Smooth muscle cell (in vitro differentiated cells): ENCODE results near the gene POU3F2. TPM values are rescaled to one million over a fixed set of nuclear protein-coding genes. Genes with fewer than 3 reads are reported as not detected.
A peak's percentile ranks its signal among the peaks of the same experiment; 100 is the strongest.

ENCODE experiments used
- DNase-seq: peaks from one replicate; lab custom pipeline; 2025; ENCODE audit not compliant: unreplicated experiment; lab: John Stamatoyannopoulos, UW
- H2AFZ ChIP-seq: fragments of 200-600 bp; sonication (generic); 2 replicates; pipeline ENCODE4 v1.6.0; 2016; ENCODE audit warnings: antibody characterized with exemption, low read depth, mild to moderate bottlenecking
- H3F3A ChIP-seq: fragments of 200-600 bp; sonication (generic); 2 replicates; pipeline ENCODE4 v1.6.0; 2017; ENCODE audit warnings: antibody characterized with exemption, low read depth
- H3K27ac ChIP-seq: fragments of 200-600 bp; sonication (generic); 2 replicates; pipeline ENCODE4 v1.5.1; 2016; ENCODE audit warnings: low read depth, mild to moderate bottlenecking
- H3K27me3 ChIP-seq: fragments of 200-600 bp; sonication (generic); 2 replicates; pipeline ENCODE4 v1.6.1; 2016; ENCODE audit warnings: low read depth, mild to moderate bottlenecking
- H3K36me3 ChIP-seq: fragments of 200-600 bp; sonication (generic); 2 replicates; pipeline ENCODE4 v1.5.1; 2016; ENCODE audit warnings: low read depth
- H3K4me1 ChIP-seq: fragments of 200-600 bp; sonication (generic); 2 replicates; pipeline ENCODE4 v1.5.1; 2016; ENCODE audit warnings: low read depth
- H3K4me2 ChIP-seq: fragments of 200-600 bp; sonication (generic); 2 replicates; pipeline ENCODE4 v1.6.0; 2016; ENCODE audit warnings: mild to moderate bottlenecking
- H3K4me3 ChIP-seq: fragments of 200-600 bp; sonication (generic); 2 replicates; pipeline ENCODE4 v1.5.1; 2016; ENCODE audit warnings: mild to moderate bottlenecking
- H3K79me2 ChIP-seq: fragments of 200-600 bp; sonication (generic); 2 replicates; pipeline ENCODE4 v1.6.0; 2016; ENCODE audit warnings: low read depth, mild to moderate bottlenecking
- H3K9ac ChIP-seq: fragments of 200-600 bp; sonication (generic); 2 replicates; pipeline ENCODE4 v1.6.0; 2016; ENCODE audit warnings: low read depth
- H3K9me3 ChIP-seq: fragments of 200-600 bp; sonication (generic); replicated peaks from 2 replicates; pipeline ENCODE4 v1.5.1; 2016; ENCODE audit warnings: low read depth
- H4K20me1 ChIP-seq: fragments of 200-600 bp; sonication (generic); 2 replicates; pipeline ENCODE4 v1.6.0; 2016; ENCODE audit warnings: low read depth
- WGBS: methylation state at CpG from one replicate; pipeline ENCODE4 v1.1.7; 2016; ENCODE audit warnings: low lambda C conversion rate; 5-methylcytosine and 5-hydroxymethylcytosine counted together
- polyA plus RNA-seq: library from polyadenylated mRNA; unstranded; fragments of >200 nt; fragmentation: Nextera tagmentation; extraction: Ambion mirVana; gene quantifications from 2 replicates; pipeline ENCODE4 v1.2.1, GENCODE V29; 2016
- total RNA-seq: library from RNA; depleted of rRNA; stranded (reverse); fragments of >200 nt; gene quantifications from 2 replicates; pipeline ENCODE4 v1.2.3, GENCODE V29; 2014
- TF ChIP-seq, protein P1 (sequence below): fragments of 200-600 bp; sonication (generic); IDR thresholded peaks from 2 replicates; pipeline ENCODE4 v1.5.1; 2017; ENCODE audit warnings: borderline replicate concordance, mild to moderate bottlenecking, antibody characterized with exemption; ENCODE audit not compliant: insufficient read depth, poor library complexity, severe bottlenecking

Gene POU3F2
- total and polyA plus RNA-seq, 2 experiments from 2014 or later, result not detected

DNA sequence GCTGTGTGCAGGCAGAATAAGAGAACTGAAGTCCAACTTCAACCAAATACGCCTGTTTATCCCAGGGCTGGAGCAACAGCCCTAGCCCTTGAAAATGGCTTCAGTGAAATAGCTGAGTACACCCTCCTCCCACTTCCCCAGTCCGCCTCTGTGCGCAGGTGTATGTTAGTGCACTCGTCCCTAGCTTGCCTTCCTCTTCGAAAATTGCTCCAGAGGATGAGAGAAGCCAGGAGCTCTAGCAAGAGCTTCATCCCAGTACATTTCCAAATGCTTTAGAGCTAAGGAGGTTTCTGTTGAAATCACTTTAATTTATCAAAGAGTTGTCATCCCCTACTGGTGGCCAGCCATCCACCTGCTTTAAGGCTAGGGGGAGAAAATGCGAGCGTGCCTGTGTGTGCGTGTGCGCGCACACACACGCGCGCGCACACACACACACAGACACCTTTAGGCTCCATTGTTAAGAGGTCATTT is 5.4 kb upstream of the POU3F2 start:
- no peaks in the 10 kb centered on the region for H3F3A ChIP-seq
- no peak overlapping the region for H3K4me3 ChIP-seq
- no peak overlapping the region for H3K9ac ChIP-seq
- H3K4me2 ChIP-seq, result no peak overlapping the region
- no peaks in the 10 kb centered on the region for H3K79me2 ChIP-seq
- H2AFZ ChIP-seq, result no peak overlapping the region
- H4K20me1 ChIP-seq, result no peaks in the 10 kb centered on the region
- H3K27me3 ChIP-seq, result peaks cover 100% of the 10 kb centered on the region
- no peak for DNase-seq
- TF ChIP-seq, protein P1, sequence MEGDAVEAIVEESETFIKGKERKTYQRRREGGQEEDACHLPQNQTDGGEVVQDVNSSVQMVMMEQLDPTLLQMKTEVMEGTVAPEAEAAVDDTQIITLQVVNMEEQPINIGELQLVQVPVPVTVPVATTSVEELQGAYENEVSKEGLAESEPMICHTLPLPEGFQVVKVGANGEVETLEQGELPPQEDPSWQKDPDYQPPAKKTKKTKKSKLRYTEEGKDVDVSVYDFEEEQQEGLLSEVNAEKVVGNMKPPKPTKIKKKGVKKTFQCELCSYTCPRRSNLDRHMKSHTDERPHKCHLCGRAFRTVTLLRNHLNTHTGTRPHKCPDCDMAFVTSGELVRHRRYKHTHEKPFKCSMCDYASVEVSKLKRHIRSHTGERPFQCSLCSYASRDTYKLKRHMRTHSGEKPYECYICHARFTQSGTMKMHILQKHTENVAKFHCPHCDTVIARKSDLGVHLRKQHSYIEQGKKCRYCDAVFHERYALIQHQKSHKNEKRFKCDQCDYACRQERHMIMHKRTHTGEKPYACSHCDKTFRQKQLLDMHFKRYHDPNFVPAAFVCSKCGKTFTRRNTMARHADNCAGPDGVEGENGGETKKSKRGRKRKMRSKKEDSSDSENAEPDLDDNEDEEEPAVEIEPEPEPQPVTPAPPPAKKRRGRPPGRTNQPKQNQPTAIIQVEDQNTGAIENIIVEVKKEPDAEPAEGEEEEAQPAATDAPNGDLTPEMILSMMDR, result no peak
- no peak overlapping the region for H3K27ac ChIP-seq
- WGBS, result 3% methylated on average over 14 of the region's 14 CpGs
- H3K4me1 ChIP-seq, result peaks cover 45% of the 10 kb centered on the region
- no peaks in the 10 kb centered on the region for H3K36me3 ChIP-seq
- no peaks in the 10 kb centered on the region for H3K9me3 ChIP-seq

DNA sequence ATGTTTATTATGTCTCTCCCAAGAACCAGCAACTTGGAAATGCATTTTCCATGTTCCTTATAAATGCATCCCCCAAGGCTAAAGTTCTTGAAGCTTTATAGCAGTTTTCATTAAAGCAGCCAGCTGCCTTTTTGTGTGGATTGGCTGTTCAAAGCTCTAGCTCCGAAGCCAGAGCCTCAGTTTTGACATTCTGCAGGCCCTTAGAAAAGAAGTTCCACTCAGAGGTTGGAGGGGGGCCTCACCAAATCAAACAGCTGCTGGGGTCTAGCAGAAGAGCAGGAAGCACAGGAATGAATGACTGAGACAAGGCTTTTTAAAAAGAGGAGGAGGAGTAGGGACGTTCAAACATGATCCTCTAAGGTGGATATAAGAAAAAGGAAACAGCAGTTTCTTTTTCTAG is 4.2 kb upstream of the POU3F2 start:
- H3K27ac ChIP-seq, result no peak overlapping the region
- no peak for DNase-seq
- H3K27me3 ChIP-seq, result peaks cover 97% of the 10 kb centered on the region
- no peaks in the 10 kb centered on the region for H3K79me2 ChIP-seq
- H3K9ac ChIP-seq, result no peak overlapping the region
- no peak overlapping the region for H2AFZ ChIP-seq
- no peak overlapping the region for H3K4me2 ChIP-seq
- H3K9me3 ChIP-seq, result no peaks in the 10 kb centered on the region
- peaks cover 36% of the 10 kb centered on the region for H3K4me1 ChIP-seq
- H3F3A ChIP-seq, result no peaks in the 10 kb centered on the region
- no peaks in the 10 kb centered on the region for H3K36me3 ChIP-seq
- WGBS, result 6% methylated on average over 2 of the region's 2 CpGs
- no peak overlapping the region for H3K4me3 ChIP-seq
- H4K20me1 ChIP-seq, result no peaks in the 10 kb centered on the region
- TF ChIP-seq, protein P1, result no peak

DNA sequence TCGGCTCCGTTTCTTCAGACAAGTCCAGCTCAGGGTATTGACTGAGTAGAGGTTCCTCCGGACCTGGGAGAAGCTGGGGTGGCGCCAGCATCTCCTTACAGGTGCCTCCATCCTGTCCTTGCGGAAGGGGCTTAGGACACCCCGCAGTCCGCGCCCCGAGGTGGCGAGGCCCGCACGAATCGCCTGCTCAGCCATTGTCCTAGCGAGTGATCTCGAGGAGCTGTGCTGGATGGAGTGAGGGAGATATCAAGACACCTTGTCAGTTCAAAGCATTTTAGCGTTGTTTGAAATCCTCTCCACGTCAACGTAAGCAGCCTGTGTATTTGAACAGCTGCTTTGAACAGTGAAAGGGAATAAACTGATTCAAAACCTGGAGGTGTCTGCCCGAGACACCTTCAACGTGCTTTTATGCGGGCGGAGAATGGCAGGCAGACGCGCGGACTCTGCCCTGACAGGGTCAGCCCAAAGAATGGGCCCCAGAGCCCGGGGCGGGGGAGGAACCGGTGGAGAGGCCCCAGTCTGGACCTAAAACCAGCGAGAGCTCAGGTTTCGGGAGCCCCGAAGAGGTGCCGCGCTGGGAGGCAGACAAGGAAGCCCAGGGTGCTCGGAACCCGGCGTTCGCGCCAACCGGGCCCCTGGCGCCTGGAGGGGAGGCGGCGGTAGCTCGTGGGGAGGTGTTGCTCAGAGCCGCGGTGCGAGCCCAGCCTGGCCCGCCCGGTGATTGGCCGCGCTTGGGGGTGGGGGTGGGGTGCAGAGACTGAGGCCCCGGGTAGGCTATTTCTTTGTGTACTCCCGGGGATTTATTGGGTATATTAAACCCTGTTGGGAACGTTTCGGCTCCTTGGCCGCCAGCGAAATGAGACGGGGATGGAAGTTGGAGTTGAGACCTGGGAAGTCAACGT is 3.1 kb upstream of the POU3F2 start:
- Histone ChIP-seq H4K20me1 (no peaks in the 10 kb centered on the region), H3K4me2 (peak overlapping the region; percentile 82), H3K4me3 (peak overlapping the region; percentile 13), H3K36me3 (no peaks in the 10 kb centered on the region), H2AFZ (no peak overlapping the region), H3K9ac (no peak overlapping the region), H3K4me1 (peaks cover 32% of the 10 kb centered on the region), H3K27me3 (peaks cover 97% of the 10 kb centered on the region), H3K9me3 (no peaks in the 10 kb centered on the region), H3K79me2 (no peaks in the 10 kb centered on the region), H3K27ac (no peak overlapping the region), H3F3A (no peaks in the 10 kb centered on the region)
- DNase-seq, result no peak
- TF ChIP-seq, protein P1, result no peak
- 2% methylated on average over 57 of the region's 58 CpGs for WGBS

DNA sequence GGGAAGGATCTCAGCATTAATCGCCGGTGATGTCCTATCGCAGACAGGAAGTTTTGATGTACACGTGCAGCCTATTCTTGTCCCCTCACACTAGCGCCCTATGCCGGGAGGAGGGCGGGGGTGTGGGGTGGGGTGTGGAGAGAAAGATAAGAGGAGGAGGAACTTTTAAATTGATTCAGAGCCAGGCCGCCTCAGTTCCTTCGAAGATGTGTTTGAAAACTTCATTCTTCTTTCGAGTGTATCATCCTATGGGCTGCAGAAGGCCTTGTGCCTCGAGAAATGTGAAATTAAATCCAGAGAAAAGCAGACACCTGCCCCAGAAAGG is 2.5 kb upstream of the POU3F2 start:
- Histone ChIP-seq H3K4me2 (peak overlapping the region; percentile 82), H3K79me2 (no peaks in the 10 kb centered on the region), H2AFZ (no peak overlapping the region), H3K27ac (no peak overlapping the region), H3K27me3 (peaks cover 97% of the 10 kb centered on the region), H3K36me3 (no peaks in the 10 kb centered on the region), H3K4me1 (peaks cover 31% of the 10 kb centered on the region), H3F3A (no peaks in the 10 kb centered on the region), H3K4me3 (peak overlapping the region; percentile 55), H3K9ac (no peak overlapping the region), H3K9me3 (no peaks in the 10 kb centered on the region), H4K20me1 (no peaks in the 10 kb centered on the region)
- 2% methylated on average over 11 of the region's 11 CpGs for WGBS
- TF ChIP-seq, protein P1, result no peak
- no peak for DNase-seq
